Hindlimb muscle (tissue), 1 donor: ENCODE results near the gene IRF9. TPM values are rescaled to one million over a fixed set of nuclear protein-coding genes. Genes with fewer than 3 reads are reported as not detected.

ENCODE experiments used
- DNase-seq: peaks from one replicate; pipeline ENCODE4 v3.0.0-alpha.2; 2013
- polyA plus RNA-seq: library from polyadenylated mRNA; unstranded; fragments of 120-200 nt; gene quantifications from one replicate; pipeline ENCODE4 v1.2.1, GENCODE V29; 2013; ENCODE audit not compliant: insufficient read length

Gene IRF9
- polyA plus RNA-seq, 1 donor = 32.6 TPM

GRCh38 chr14:24131549-24131966 is 29.5 kb upstream of the IRF9 start:
- no peak for DNase-seq

GRCh38 chr14:24132061-24132685 is 28.9 kb upstream of the IRF9 start:
- no peak for DNase-seq

GRCh38 chr14:24132976-24133375 is 28.1 kb upstream of the IRF9 start:
- no peak for DNase-seq

- no peak for DNase-seq
These were observed 27.3 kb upstream of the IRF9 start for GRCh38 chr14:24133735-24134134.

GRCh38 chr14:24135584-24135833 is 25.6 kb upstream of the IRF9 start:
- no peak for DNase-seq

- peak; percentile 90 for DNase-seq
These were observed 25.0 kb upstream of the IRF9 start, which contains the start of gene PSME1 for GRCh38 chr14:24135834-24136683. Gene PSME1 (plus strand): TSS chr14:24136194. CDS start chr14:24136263, 69 bp downstream.

- no peak for DNase-seq
These were observed 24.2 kb upstream of the IRF9 start for GRCh38 chr14:24136684-24137528.

GRCh38 chr14:24137529-24138395 is 23.3 kb upstream of the IRF9 start:
- DNase-seq = no peak

GRCh38 chr14:24138396-24139271 is 22.4 kb upstream of the IRF9 start:
- no peak for DNase-seq

- DNase-seq = no peak
These were observed 21.7 kb upstream of the IRF9 start for GRCh38 chr14:24139272-24139934.

GRCh38 chr14:24141097-24141880 is 19.8 kb upstream of the IRF9 start, which contains the start of gene EMC9:
Gene EMC9 (minus strand): TSS chr14:24141591. CDS start chr14:24141304, 287 bp downstream.
- peak; percentile 99 for DNase-seq

- no peak for DNase-seq
These were observed 17.6 kb upstream of the IRF9 start for GRCh38 chr14:24143511-24143910.

GRCh38 chr14:24144451-24144850 is 16.6 kb upstream of the IRF9 start:
- no peak for DNase-seq

GRCh38 chr14:24145219-24145618 is 15.8 kb upstream of the IRF9 start:
- DNase-seq = no peak

- no peak for DNase-seq
These were observed 15.2 kb upstream of the IRF9 start for GRCh38 chr14:24145690-24146452.

- DNase-seq = peak; percentile 92
These were observed 14.6 kb upstream of the IRF9 start, which contains the start of gene PSME2 for GRCh38 chr14:24146453-24146977. Gene PSME2 (minus strand): TSS chr14:24146610. CDS start chr14:24146581, 29 bp downstream.

GRCh38 chr14:24146978-24147760 is 13.9 kb upstream of the IRF9 start, which contains the start of gene RNF31:
Gene RNF31 (plus strand): TSS chr14:24147498. CDS start chr14:24147699, 201 bp downstream.
- peak; percentile 99 for DNase-seq
